Measurements from ENCODE around the gene TPSAB1. TPM values are rescaled to one million over a fixed set of nuclear protein-coding genes. Genes with fewer than 3 reads are reported as not detected.

TPSAB1 gene
- total RNA-seq, 1 experiment from 2014 or later = 0.25 TPM

DNA sequence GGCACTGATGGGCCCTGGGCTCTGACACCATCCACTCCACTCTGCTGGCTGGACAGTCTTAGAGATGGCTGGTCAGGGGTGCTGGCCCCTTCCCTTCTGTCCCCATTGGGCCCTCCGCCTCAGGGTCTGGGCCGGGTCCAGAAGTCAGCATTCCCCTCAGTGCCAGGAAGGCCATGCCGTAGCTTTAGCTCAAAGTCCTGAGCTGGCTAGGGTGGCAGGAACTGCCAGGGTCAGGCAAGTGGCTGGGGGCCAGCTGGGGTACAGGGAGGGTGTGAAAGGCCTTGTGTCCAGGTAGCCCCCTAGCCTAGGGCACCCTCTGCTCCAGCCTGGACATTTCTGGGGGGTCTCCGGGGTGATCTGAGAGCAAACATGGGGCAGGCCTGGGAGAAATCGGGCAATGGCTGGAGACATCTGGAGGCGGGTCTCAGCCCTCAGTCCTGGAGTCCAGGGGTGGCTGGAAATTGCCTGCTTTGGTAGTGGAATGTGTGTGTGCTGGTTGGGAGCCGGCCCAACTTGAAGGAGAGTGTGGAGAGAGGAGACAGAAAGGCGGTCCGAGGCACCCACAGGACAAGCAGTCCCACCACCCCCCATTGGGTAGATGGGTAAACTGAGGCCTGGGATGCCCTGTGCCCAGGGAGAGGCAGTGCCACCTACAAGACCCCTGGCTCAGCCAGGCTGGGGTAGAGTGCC, 48.0 kb upstream of the TPSAB1 start:
- no peaks in the 10 kb centered on the region for H3K9me3 ChIP-seq (ENCODE audit: control insufficient read depth in 1 of 2, insufficient read depth in 1 of 2, low read depth in 1 of 2, low read length in 2 of 2)
- TF ChIP-seq, protein P1, sequence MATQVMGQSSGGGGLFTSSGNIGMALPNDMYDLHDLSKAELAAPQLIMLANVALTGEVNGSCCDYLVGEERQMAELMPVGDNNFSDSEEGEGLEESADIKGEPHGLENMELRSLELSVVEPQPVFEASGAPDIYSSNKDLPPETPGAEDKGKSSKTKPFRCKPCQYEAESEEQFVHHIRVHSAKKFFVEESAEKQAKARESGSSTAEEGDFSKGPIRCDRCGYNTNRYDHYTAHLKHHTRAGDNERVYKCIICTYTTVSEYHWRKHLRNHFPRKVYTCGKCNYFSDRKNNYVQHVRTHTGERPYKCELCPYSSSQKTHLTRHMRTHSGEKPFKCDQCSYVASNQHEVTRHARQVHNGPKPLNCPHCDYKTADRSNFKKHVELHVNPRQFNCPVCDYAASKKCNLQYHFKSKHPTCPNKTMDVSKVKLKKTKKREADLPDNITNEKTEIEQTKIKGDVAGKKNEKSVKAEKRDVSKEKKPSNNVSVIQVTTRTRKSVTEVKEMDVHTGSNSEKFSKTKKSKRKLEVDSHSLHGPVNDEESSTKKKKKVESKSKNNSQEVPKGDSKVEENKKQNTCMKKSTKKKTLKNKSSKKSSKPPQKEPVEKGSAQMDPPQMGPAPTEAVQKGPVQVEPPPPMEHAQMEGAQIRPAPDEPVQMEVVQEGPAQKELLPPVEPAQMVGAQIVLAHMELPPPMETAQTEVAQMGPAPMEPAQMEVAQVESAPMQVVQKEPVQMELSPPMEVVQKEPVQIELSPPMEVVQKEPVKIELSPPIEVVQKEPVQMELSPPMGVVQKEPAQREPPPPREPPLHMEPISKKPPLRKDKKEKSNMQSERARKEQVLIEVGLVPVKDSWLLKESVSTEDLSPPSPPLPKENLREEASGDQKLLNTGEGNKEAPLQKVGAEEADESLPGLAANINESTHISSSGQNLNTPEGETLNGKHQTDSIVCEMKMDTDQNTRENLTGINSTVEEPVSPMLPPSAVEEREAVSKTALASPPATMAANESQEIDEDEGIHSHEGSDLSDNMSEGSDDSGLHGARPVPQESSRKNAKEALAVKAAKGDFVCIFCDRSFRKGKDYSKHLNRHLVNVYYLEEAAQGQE (IDR thresholded peaks at IDR 0.05; ENCODE audit: low read depth) = no peak
- TF ChIP-seq CEBPB (IDR thresholded peaks at IDR 0.05; ENCODE audit: low read depth) = no peak
- TF ChIP-seq SIN3A (IDR thresholded peaks at IDR 0.05; ENCODE audit: low read depth) = no peak
- CTCF ChIA-PET = interaction anchor here (0.6 to 1.4 kb wide), 2 partner anchors 11 to 67 kb away, joined by 3 read pairs; no protein-coding TSS in a partner anchor
- peak overlapping the region; percentile 78 for H3K4me2 ChIP-seq (ENCODE audit: low read length)
- H3K27me3 ChIP-seq (ENCODE audit: insufficient read depth, low read length) = no peaks in the 10 kb centered on the region
- ATAC-seq (no peak), DNase-seq (ENCODE audit: low read depth, low spot score) (no peak)
- peaks cover 22 to 36% of the 10 kb centered on the region in 2 experiments for H3K4me1 ChIP-seq (ENCODE audit: control insufficient read depth in 1 of 2, insufficient read depth in 2 of 2, low read length in 2 of 2)
- no peaks in the 10 kb centered on the region for H3K9me2 ChIP-seq (ENCODE audit: insufficient read depth)
- POLR2A ChIA-PET = interaction anchor here (0.6 kb wide), 1 partner anchor 681 kb away, joined by 8 read pairs; no protein-coding TSS in a partner anchor
- intact Hi-C loops (cut with micrococcal nuclease) = loop anchor here (5.0 kb wide), 2 partner anchors 40 to 135 kb away; partner anchors contain the start of gene CACNA1H
- H3K27ac ChIP-seq (ENCODE audit: low read depth, low read length) = peak overlapping the region; percentile 72
- H3K9ac ChIP-seq (ENCODE audit: low read length) = peak overlapping the region; percentile 67
- RAD21 ChIA-PET (ENCODE audit: low non-redundant PET in 1 of 2, low total read pairs in 2 of 2, uncharacterized antibody in 2 of 2, unreplicated experiment in 2 of 2) = no interaction called here
- H3K36me3 ChIP-seq (ENCODE audit: control insufficient read depth in 1 of 2, insufficient read depth in 2 of 2, low read length in 2 of 2) = no peaks in the 10 kb centered on the region
- peak overlapping the region; percentile 28 to 58 for H3K4me3 ChIP-seq (replicated peaks in 1 of 2; ENCODE audit: low read depth in 1 of 2, low read length in 2 of 2)
- no peak overlapping the region for H2AFZ ChIP-seq (ENCODE audit: low read depth, low read length, poor library complexity, severe bottlenecking)
- no peaks in the 10 kb centered on the region for H4K20me1 ChIP-seq (ENCODE audit: insufficient read depth)
- no TSS peak for BruUV-seq (replicated peaks)
- no peaks in the 10 kb centered on the region for H3K79me2 ChIP-seq (ENCODE audit: insufficient read depth, low read length)

All from HCT116 (cell line).